GM18505 (cell line): ENCODE measurements around the gene RNF40.
A peak's percentile ranks its signal among the peaks of the same experiment; 100 is the strongest.

Experiments
- ATAC-seq: cut with Tn5 transposase; IDR thresholded peaks from one replicate; pipeline ENCODE4 v1.9.1; 2021; ENCODE audit not compliant: unreplicated experiment
- POLR2A ChIP-seq: IDR thresholded peaks from 4 replicates; pipeline ENCODE4 v1.6.1; 2011; ENCODE audit warnings: borderline replicate concordance; ENCODE audit not compliant: insufficient read depth, insufficient read length; ENCODE audit errors: extremely low read depth

Gene RNF40

GRCh38 chr16:30728899-30729672, 33.0 kb upstream of the RNF40 start:
- no peak for ATAC-seq
- no peak for TF ChIP-seq POLR2A

GRCh38 chr16:30731411-30731810, 30.7 kb upstream of the RNF40 start:
- no peak for ATAC-seq
- TF ChIP-seq POLR2A: no peak

- ATAC-seq: no peak
Measured at GRCh38 chr16:30736995-30737793, 24.9 kb upstream of the RNF40 start.

GRCh38 chr16:30737794-30738648, 24.1 kb upstream of the RNF40 start:
- no peak for TF ChIP-seq POLR2A
- ATAC-seq: no peak

More at GRCh38 chr16:30736995-30737793, 24.9 kb upstream of the RNF40 start:
- no peak for TF ChIP-seq POLR2A

- no peak for ATAC-seq
- no peak for TF ChIP-seq POLR2A
Measured at GRCh38 chr16:30738984-30739951, 22.9 kb upstream of the RNF40 start.

- peak; percentile 18 for TF ChIP-seq POLR2A
- ATAC-seq: no peak
Measured at GRCh38 chr16:30740364-30741251, 21.5 kb upstream of the RNF40 start.

GRCh38 chr16:30741461-30741914, 20.6 kb upstream of the RNF40 start:
- no peak for ATAC-seq
- TF ChIP-seq POLR2A: no peak

- no peak for ATAC-seq
- no peak for TF ChIP-seq POLR2A
Measured at GRCh38 chr16:30743716-30744115, 18.4 kb upstream of the RNF40 start.

GRCh38 chr16:30744183-30744582, 17.9 kb upstream of the RNF40 start:
- ATAC-seq: no peak
- no peak for TF ChIP-seq POLR2A

- no peak for ATAC-seq
Measured at GRCh38 chr16:30745082-30745481, 17.0 kb upstream of the RNF40 start.

GRCh38 chr16:30746638-30747175, 15.4 kb upstream of the RNF40 start:
- no peak for TF ChIP-seq POLR2A
- ATAC-seq: no peak

More at GRCh38 chr16:30745082-30745481, 17.0 kb upstream of the RNF40 start:
- TF ChIP-seq POLR2A: no peak

GRCh38 chr16:30747331-30747730, 14.8 kb upstream of the RNF40 start:
- no peak for ATAC-seq
- TF ChIP-seq POLR2A: no peak
